Parathyroid adenoma (tissue), 2 donors: ENCODE data around the gene SPATA13.
A peak's percentile ranks its signal among the peaks of the same experiment; 100 is the strongest.

Experiments used
- H2AFZ ChIP-seq: fragments of 300-600 bp; sonication (generic); one replicate; pipeline ENCODE4 v1.7.0; 2017; ENCODE audit warnings: antibody characterized with exemption, mild to moderate bottlenecking
- H3K27ac ChIP-seq: fragments of 300-600 bp; sonication (generic); one replicate; pipeline ENCODE4 v1.7.0; 2017
- H3K27me3 ChIP-seq: fragments of 300-600 bp; sonication (generic); one replicate; pipeline ENCODE4 v1.7.0; 2017; ENCODE audit warnings: low read length; ENCODE audit not compliant: control insufficient read depth, insufficient read depth
- H3K36me3 ChIP-seq: fragments of 300-600 bp; sonication (generic); one replicate; pipeline ENCODE4 v1.7.0; 2017; ENCODE audit warnings: low read length; ENCODE audit not compliant: control insufficient read depth, insufficient read depth
- H3K4me1 ChIP-seq: fragments of 300-600 bp; sonication (generic); one replicate; pipeline ENCODE4 v1.7.0; 2017; ENCODE audit warnings: control low read depth
- H3K4me2 ChIP-seq: fragments of 300-600 bp; sonication (generic); one replicate; pipeline ENCODE4 v1.7.0; 2017; ENCODE audit warnings: low read length
- H3K4me3 ChIP-seq: fragments of 300-600 bp; sonication (generic); one replicate; pipeline ENCODE4 v1.7.0; 2017; ENCODE audit warnings: low read depth, low read length
- H3K79me2 ChIP-seq: fragments of 300-600 bp; sonication (generic); one replicate; pipeline ENCODE4 v1.7.0; 2017; ENCODE audit warnings: control low read depth
- H3K9ac ChIP-seq: fragments of 300-600 bp; sonication (generic); one replicate; pipeline ENCODE4 v1.7.0; 2017; ENCODE audit warnings: mild to moderate bottlenecking
- H3K9me3 ChIP-seq: fragments of 300-600 bp; sonication (generic); one replicate; pipeline ENCODE4 v1.7.0; 2017; ENCODE audit warnings: low read length; ENCODE audit not compliant: control insufficient read depth
- TF ChIP-seq, protein P1 (sequence below): fragments of 300-600 bp; sonication (generic); IDR thresholded peaks from one replicate; pipeline ENCODE4 v1.7.0; 2017; ENCODE audit warnings: antibody characterized with exemption, mild to moderate bottlenecking
- donor health status: primary hyperparathyroidism.

Gene SPATA13

GRCh38 chr13:24254146-24254841, 93.8 kb downstream of the SPATA13 start:
- Histone ChIP-seq H3K4me3 (no peak overlapping the region), H3K79me2 (no peaks in the 10 kb centered on the region), H3K27ac (no peak overlapping the region), H3K36me3 (no peaks in the 10 kb centered on the region), H3K9me3 (no peaks in the 10 kb centered on the region), H3K9ac (no peak overlapping the region), H3K27me3 (no peaks in the 10 kb centered on the region), H3K4me2 (no peak overlapping the region), H3K4me1 (no peaks in the 10 kb centered on the region), H2AFZ (no peak overlapping the region)
- TF ChIP-seq, protein P1, sequence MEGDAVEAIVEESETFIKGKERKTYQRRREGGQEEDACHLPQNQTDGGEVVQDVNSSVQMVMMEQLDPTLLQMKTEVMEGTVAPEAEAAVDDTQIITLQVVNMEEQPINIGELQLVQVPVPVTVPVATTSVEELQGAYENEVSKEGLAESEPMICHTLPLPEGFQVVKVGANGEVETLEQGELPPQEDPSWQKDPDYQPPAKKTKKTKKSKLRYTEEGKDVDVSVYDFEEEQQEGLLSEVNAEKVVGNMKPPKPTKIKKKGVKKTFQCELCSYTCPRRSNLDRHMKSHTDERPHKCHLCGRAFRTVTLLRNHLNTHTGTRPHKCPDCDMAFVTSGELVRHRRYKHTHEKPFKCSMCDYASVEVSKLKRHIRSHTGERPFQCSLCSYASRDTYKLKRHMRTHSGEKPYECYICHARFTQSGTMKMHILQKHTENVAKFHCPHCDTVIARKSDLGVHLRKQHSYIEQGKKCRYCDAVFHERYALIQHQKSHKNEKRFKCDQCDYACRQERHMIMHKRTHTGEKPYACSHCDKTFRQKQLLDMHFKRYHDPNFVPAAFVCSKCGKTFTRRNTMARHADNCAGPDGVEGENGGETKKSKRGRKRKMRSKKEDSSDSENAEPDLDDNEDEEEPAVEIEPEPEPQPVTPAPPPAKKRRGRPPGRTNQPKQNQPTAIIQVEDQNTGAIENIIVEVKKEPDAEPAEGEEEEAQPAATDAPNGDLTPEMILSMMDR: no peak

DNA sequence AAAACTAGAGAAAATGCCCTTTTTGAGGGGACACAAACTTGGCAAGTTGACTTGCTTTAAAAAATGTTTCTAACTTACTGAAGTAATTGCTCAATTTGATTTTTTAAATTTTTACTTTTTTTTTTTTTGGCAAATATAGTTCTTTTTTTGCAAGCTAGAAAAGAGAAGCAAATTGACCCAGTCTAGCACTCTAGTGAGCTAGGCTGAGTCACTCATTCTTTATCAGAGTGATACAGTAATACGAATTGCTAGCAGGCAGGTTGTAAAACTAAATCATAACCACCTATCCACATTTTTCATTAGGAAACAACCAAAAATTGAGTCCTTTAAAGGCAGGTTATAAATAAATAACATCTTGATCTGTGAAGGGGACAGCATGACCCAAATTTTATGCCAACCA, 97.0 kb downstream of the SPATA13 start:
- H3K79me2 ChIP-seq: no peaks in the 10 kb centered on the region
- H3K4me3 ChIP-seq: no peak overlapping the region
- H3K9me3 ChIP-seq: no peaks in the 10 kb centered on the region
- H2AFZ ChIP-seq: no peak overlapping the region
- TF ChIP-seq, protein P1: no peak
- no peaks in the 10 kb centered on the region for H3K36me3 ChIP-seq
- no peak overlapping the region for H3K9ac ChIP-seq
- H3K27ac ChIP-seq: no peak overlapping the region
- no peaks in the 10 kb centered on the region for H3K4me1 ChIP-seq
- no peaks in the 10 kb centered on the region for H3K27me3 ChIP-seq
- no peak overlapping the region for H3K4me2 ChIP-seq

DNA sequence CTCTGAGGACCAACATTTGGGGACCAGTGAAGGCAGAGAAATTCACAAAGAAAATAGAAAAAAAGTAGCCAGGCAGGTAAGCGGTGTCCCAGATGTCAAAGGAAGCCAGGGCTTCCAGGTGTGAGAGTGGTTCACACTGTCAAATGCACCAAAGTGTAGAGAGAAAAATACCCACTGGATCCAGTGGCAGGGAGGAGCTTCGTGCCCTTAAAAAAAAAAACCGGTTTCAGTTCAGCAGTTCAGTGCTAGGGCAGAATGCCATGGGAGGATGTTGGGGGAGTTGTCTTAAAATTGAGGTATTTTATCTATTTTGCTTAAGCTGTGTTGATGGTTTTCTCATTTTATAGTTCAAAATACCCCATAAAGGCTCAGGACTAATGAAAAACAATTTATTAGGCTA, 101.0 kb downstream of the SPATA13 start:
- Histone ChIP-seq H3K4me3 (no peak overlapping the region), H3K9me3 (no peaks in the 10 kb centered on the region), H3K4me2 (peak overlapping the region; percentile 35), H3K27me3 (no peaks in the 10 kb centered on the region), H3K27ac (peak overlapping the region; percentile 94), H2AFZ (peak overlapping the region; percentile 20), H3K4me1 (peaks cover 24% of the 10 kb centered on the region), H3K36me3 (no peaks in the 10 kb centered on the region), H3K9ac (no peak overlapping the region), H3K79me2 (no peaks in the 10 kb centered on the region)
- TF ChIP-seq, protein P1: no peak

GRCh38 chr13:24263632-24264031, 103.1 kb downstream of the SPATA13 start:
- TF ChIP-seq, protein P1: no peak
- Histone ChIP-seq H3K79me2 (no peaks in the 10 kb centered on the region), H3K4me3 (no peak overlapping the region), H3K9ac (no peak overlapping the region), H2AFZ (peak overlapping the region; percentile 42), H3K36me3 (no peaks in the 10 kb centered on the region), H3K4me2 (peak overlapping the region; percentile 28), H3K9me3 (no peaks in the 10 kb centered on the region), H3K27ac (peak overlapping the region; percentile 94), H3K27me3 (no peaks in the 10 kb centered on the region), H3K4me1 (peaks cover 24% of the 10 kb centered on the region)

DNA sequence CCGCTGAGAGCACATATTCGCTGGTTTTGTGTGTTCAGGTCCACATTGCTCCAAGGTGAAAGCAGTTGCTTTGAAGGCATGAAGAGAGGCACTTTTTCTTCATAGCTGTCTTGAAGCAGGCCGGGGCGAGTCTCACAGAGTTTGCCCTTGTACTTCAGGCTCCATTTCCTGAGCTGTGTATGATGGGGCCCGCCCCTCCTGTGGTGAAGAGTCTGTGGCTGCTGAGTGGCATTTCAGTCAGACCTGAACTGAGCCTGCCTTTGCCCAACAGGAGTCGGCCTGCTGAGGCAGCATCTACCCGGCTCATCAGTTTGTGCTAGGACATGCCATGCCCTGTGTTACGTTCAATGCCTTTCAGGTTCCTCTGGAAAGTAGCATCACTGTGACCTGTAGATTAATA, 104.5 kb downstream of the SPATA13 start:
- H3K27ac ChIP-seq: peak overlapping the region; percentile 94
- no peaks in the 10 kb centered on the region for H3K9me3 ChIP-seq
- TF ChIP-seq, protein P1: no peak
- peak overlapping the region; percentile 7 for H3K4me3 ChIP-seq
- H3K4me2 ChIP-seq: no peak overlapping the region
- H3K79me2 ChIP-seq: no peaks in the 10 kb centered on the region
- no peaks in the 10 kb centered on the region for H3K27me3 ChIP-seq
- H2AFZ ChIP-seq: peak overlapping the region; percentile 42
- no peak overlapping the region for H3K9ac ChIP-seq
- peaks cover 24% of the 10 kb centered on the region for H3K4me1 ChIP-seq
- no peaks in the 10 kb centered on the region for H3K36me3 ChIP-seq
